ENCODE results near the gene RGS7.
"Not testable (repeated sequence)": the region's sequence is repeated elsewhere in the genome, so short reads cannot be mapped to it uniquely, and the experiment has no call there.

Gene RGS7

GRCh38 chr1:240991230-240991629 lies 365.8 kb downstream of the RGS7 start:
- no peak for TF ChIP-seq CTCF (IDR thresholded peaks at IDR 0.05; ENCODE audit: low read depth, low read length)
- DNase-seq (ENCODE audit: extremely low read depth, low read depth), result no peak

- DNase-seq (ENCODE audit: extremely low read depth, low read depth), result no peak
- no peak for TF ChIP-seq CTCF (IDR thresholded peaks at IDR 0.05; ENCODE audit: low read depth, low read length)
Measured at GRCh38 chr1:240987928-240988327, 369.1 kb downstream of the RGS7 start.

- no peak for DNase-seq (ENCODE audit: extremely low read depth, low read depth)
- TF ChIP-seq CTCF (IDR thresholded peaks at IDR 0.05; ENCODE audit: low read depth, low read length), result no peak
Measured at GRCh38 chr1:240985081-240985480, 371.9 kb downstream of the RGS7 start.

GRCh38 chr1:240980342-240980741 lies 376.7 kb downstream of the RGS7 start:
- no peak for TF ChIP-seq CTCF (IDR thresholded peaks at IDR 0.05; ENCODE audit: low read depth, low read length)
- no peak for DNase-seq (ENCODE audit: extremely low read depth, low read depth)

- DNase-seq (ENCODE audit: extremely low read depth, low read depth), result no peak
- TF ChIP-seq CTCF (IDR thresholded peaks at IDR 0.05; ENCODE audit: low read depth, low read length), result no peak
Measured at GRCh38 chr1:240976685-240977084, 380.3 kb downstream of the RGS7 start.

DNA sequence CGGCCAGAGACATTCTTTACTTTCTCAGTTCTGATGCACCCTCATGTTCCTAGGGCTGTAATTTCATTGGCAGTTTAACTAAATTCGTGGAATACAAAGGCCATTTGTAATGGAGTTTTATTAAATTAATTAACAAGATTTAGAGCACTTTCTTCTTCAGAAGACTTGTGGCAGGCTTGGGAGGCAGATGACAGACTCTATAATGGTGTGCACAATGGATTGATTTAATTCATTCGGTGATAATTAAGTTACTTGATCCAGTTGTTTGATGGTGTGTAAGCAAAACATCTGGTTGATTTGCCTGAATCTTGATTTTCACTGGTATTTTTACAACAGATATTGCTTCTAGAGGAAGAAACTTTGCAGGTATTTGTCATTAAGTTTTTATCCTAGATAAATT lies 383.1 kb downstream of the RGS7 start:
- no peak for DNase-seq (ENCODE audit: extremely low read depth, low read depth)
- no peak for TF ChIP-seq CTCF (IDR thresholded peaks at IDR 0.05; ENCODE audit: low read depth, low read length)

DNA sequence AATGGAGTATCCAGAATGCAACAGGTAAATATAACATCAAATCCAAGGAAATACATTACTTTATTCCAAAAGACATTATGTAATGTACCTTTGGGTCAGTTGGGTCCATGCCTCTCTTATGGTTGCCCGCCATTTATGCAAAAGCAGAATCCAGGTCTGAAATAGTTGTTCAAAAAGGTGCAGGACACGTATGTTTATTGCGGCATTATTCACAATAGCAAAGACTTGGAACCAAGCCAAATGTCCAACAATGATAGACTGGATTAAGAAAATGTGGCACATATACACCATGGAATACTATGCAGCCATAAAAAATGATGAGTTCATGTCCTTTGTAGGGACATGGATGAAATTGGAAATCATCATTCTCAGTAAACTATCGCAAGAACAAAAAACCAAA lies 384.9 kb downstream of the RGS7 start:
- DNase-seq (ENCODE audit: extremely low read depth, low read depth), result not testable (repeated sequence)

- no peak for TF ChIP-seq CTCF (IDR thresholded peaks at IDR 0.05; ENCODE audit: low read depth, low read length)
Measured at GRCh38 chr1:240970253-240970652, 386.8 kb downstream of the RGS7 start.

More at GRCh38 chr1:240970253-240970652, 386.8 kb downstream of the RGS7 start:
- DNase-seq (ENCODE audit: extremely low read depth, low read depth), result no peak
